ENCODE results near the gene HAO1.
A peak's percentile ranks its signal among the peaks of the same experiment; 100 is the strongest.
"Not testable (repeated sequence)": the region's sequence is repeated elsewhere in the genome, so short reads cannot be mapped to it uniquely, and the experiment has no call there.

The HAO1 gene

GRCh38 chr20:7940341-7940740, at the start of gene HAO1:
HAO1 (minus strand) TSS chr20:7940458; CDS start chr20:7940422, 36 bp downstream.
- no peak for DNase-seq

DNA sequence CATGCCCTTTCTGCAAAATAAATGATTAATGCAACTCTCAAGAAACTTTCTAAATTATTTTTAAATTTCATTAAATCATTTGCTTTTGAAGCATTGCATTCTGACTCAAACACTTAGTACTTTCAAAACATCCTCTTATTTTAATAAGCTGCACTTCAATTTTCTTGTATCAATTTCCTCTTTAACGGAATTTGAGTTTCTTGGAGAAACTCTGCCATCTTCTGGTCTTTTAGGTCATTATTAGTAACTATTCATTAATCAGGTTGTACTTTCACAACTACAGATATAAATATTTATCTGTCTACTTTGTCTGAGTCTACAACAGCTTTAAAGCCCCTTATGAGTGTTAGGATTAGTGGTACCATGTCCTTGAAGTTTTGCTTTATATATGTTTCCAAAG, 49.1 kb upstream of the HAO1 start:
- DNase-seq: no peak

DNA sequence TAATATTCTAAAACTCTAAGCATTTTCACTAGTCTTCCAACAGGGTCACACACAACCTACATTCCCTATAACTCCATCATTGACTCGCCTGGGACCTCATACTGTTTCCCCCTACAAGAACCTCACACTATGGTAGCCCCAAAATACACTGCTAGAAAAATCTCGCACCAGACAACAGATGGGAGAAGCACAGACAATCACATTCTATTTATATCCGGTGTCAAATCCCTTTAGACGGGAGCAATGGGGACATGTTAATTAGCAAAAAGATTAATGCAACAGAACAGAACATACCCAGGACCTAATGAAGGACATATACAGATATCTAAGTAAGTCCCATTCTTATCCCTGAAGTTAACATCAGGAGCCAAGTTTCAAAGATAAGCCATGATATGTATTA, 45.7 kb upstream of the HAO1 start:
- DNase-seq: no peak

DNA sequence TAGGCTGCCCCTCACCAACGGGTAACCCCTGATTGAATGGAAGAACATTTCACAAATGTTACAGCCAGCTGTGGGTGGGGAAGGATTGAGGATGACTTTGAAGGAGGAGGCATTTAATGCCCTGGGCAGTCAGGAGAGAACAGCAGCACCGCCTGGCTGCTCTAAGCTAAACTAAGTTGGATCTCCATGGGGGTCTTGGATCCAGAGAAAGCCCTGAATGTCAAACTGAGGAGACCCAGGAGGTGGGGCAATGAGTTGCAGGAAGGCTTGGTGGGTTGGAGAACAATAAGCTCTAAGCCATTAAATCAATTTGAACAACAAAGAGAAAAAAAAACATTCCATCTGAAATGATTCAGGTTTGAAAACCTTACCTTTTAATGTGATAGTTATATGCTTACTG, 43.9 kb upstream of the HAO1 start:
- DNase-seq: no peak

DNA sequence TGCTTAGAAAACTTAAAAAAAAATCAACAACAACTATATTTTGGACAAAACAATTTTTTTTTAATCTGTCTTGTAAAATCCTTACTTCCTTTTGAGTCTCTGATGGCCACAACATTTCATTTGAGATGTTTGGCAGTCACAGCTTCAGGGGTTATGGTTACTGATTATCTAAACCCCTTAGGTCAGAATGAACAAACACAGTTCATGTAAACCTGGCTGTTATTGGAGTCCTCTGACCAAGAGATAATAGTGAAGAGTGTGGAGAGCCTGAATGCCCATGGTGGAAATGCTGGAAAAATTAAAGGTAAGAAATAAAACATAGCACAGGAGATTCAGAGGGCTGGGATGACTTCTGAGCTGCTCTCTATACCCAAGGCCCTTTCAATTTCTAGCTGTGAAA, 41.1 kb upstream of the HAO1 start:
- no peak for DNase-seq

GRCh38 chr20:7980332-7981046, 40.2 kb upstream of the HAO1 start:
- DNase-seq: peak in 9 of 51 donors; percentile 1 to 62 (median 9)

- no peak for DNase-seq
These were observed 37.5 kb upstream of the HAO1 start for GRCh38 chr20:7977709-7978108.

DNA sequence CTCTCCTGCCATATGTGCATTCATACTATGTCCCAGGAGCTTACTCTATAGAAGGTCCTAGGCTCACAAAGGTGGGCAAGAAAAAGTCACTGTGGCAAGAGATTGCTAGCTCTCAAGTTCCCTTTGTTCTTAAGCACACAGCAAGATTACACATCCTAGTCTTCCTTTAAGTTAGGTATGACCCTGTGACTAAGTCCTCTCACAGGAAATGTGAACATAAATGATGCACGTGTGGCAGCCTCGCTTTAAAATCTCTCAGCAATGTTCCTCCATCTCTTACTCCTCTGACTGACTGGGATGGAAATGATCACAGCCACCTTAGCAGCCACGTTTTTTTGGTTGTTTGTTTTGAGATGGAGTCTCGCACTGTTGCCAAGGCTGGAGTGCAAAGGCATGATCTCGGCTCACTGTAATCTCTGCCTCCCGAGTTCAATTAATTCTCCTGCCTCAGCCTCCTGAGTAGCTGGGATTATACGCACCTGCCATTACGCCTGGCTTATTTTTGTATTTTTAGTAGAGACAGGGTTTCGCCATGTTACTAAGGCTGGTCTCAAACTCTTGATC, 35.7 kb upstream of the HAO1 start:
- DNase-seq: no peak

- no peak for DNase-seq
These were observed 34.7 kb upstream of the HAO1 start for GRCh38 chr20:7974785-7975435.

- no peak for DNase-seq
These were observed 31.4 kb upstream of the HAO1 start for GRCh38 chr20:7971536-7972280.

DNA sequence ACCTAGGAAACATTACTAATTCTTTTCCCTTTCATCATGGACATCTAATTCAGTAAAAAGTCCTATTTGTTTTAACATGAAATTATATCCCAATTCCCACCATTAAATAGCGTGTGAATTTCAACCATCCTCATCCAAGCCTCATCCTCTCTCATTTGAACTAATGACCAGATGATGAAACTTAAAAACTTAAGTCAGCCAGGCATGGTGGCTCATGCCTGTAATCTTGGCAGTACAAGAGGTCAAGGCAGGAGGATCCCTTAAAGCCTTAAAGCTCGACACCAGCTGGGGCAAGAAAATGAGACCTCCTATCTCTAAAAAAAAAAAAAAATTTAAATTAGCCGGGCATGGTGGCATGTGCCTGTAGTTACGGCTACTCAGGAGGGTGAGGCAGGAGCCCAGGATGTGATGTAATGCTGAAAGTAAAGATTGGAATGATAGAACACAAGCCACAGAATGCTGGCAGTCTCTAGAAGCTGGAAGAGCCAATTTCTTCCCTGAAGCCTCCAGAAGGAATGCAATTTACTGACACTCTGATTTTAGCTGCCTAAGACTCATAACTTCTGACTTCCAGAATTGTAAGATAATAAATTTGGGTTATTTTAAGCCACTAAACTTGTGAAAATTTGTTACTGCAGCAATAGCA, 27.1 kb upstream of the HAO1 start:
- no peak for DNase-seq

DNA sequence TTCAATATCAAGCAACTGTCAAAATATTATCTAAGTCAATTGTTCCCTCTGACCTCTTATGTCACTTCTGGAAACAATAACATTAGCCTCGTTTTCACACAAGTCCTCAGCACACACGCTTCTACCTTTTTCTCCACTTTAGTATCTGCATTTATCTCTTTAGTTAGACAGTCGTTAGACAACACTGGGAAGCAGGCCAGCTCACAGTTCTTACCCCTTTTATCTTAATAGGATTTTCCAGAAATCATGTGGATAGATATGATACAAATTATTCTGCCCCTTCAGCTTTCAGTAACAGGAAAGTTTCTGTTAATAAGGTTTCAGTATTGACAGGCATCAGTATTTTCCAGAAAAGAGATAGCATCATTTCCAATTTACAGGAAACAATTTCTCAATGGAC, 25.9 kb upstream of the HAO1 start:
- no peak for DNase-seq

- no peak for DNase-seq
These were observed 19.2 kb upstream of the HAO1 start for GRCh38 chr20:7959484-7959883.

DNA sequence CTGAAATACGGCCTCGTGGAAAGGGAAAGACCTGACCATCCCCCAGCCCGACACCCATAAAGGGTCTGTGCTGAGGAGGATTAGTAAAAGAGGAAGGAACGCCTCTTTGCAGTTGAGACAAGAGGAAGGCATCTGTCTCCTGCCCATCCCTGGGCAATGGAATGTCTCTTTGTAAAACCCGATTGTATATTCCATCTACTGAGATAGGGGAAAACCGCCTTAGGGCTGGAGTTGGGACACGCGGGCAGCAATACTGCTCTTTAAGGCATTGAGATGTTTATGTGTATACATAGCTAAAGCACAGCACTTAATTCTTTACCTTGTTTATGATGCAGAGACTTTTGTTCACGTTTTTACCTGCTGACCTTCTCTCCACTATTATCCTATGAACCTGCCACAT, 16.3 kb upstream of the HAO1 start:
- not testable (repeated sequence) for DNase-seq

DNA sequence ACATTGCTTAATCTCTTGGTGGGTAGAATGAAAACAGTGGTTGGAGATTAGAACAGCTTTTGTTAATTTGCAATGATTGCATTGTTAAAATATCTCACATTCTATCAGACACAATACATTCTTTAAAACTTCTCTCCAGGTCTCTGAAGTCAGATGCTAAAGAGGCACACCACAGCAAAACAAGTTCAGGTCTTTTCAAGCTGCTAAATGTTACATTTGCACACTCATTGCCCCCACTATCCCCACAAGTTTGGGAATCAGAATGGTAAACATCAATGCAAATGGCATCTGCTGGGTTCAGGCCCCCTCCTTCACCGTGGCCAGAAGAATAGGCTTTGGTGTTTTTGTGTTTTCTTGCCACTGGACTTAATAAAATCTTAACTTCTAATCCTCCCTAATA, 10.1 kb upstream of the HAO1 start:
- no peak for DNase-seq

DNA sequence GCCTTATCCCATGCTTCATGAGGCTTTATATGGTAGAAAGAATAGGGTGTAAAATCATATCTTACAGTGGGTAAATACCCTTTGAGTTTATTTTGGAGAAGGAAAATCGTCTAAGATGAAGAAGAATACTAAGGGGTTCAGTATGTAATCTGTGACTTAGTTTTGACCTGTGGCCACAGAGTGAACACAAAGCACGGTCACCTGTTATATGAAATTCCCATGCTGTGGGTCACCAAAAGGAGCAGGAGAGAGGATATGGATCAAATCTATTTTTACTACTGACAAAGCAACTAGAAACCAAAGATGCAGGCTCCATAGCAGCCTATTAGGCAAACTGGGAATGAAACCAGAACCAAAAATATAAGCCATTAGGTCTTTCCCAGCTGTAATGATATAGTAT, 3.6 kb upstream of the HAO1 start:
- no peak for DNase-seq

DNA sequence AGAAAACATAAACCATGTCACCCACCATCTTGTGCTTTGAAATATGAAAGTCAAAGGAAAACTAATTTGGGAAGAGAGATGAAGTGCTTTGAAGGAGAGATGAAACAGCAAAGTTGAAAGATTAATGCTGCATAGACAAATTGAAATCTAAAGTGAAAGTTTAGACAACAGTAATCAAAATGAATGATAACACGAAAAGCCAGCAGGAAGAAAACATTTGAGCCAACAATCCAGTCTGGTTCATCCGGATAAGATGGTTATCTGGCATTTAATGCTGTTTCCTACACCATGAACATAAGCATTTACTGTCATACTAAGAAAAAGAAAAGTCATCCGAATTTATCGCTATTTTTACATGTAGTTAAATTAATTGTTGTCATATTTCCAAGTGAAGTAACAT, 595 bp downstream of the HAO1 start:
- DNase-seq: no peak

DNA sequence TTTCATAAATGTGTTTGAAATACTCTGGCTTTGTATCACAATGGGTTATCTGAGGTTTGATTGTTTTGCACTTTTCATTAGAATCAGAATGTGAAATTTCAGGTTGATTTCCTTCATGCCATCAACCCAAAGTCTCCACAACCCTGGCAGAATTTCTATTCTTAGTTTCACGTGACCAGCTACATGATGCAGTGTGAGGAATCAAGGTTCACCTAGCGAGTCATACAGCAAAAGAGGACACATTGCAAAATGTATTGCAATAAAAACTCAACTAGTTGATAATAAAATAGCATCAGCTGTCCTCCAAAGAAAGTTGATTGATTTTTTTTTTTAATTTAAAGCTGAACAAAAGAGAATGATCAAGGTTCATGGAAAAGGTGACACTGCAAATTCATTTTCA, 2.2 kb downstream of the HAO1 start:
- DNase-seq: no peak

GRCh38 chr20:7937328-7937727, 2.9 kb downstream of the HAO1 start:
- no peak for DNase-seq

DNA sequence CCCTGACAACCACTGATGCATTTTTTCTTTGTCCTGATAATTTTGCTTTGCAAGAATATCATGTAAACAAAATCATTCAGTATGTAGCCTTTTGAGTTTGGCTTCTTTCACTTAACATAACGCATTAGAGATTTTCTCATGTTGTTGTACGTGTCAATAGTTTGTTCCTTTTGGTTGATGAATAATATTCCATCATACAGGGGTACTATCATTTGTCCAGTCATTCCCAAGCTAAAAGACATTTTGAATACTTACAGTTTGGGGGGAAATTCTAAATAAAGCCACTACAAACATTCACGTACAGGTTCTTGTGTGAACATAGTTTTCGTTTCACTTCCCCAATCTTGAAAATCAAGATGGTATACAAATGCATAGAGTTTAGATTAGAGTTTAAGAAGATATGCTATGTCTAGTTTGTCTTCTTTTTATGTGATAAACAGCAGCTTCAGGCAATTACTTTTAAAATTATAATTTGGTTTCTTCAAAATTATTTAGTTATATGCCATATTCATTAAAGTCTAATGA, 5.2 kb downstream of the HAO1 start:
- no peak for DNase-seq

DNA sequence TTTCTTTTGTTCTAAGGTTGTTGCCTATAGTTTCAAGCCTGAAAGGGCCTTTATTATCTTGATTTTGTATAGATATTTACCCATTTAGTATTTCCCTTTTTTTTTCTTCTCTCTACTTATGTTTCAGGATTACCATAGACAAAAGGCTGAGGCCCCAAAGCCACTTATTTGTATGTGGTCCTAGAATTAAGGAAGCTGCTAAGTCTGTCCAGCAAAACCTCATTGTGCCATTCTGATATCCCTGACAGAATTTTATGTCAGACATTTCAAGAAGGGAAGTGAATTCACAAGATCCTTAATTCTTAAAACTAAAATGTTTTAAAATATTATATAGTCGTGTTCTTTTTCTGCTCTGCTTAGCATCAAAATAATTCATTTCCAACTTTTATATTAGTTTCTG, 6.9 kb downstream of the HAO1 start:
- DNase-seq: no peak

GRCh38 chr20:7930343-7930742, 9.9 kb downstream of the HAO1 start:
- no peak for DNase-seq

Data from hypothalamus (tissue), 51 donors.